Smooth muscle cell (in vitro differentiated cells): ENCODE results near the gene HIPK2. TPM values are rescaled to one million over a fixed set of nuclear protein-coding genes. Genes with fewer than 3 reads are reported as not detected.

Source experiments
- DNase-seq: peaks from one replicate; lab custom pipeline; 2025; ENCODE audit not compliant: unreplicated experiment; lab: John Stamatoyannopoulos, UW
- H2AFZ ChIP-seq: fragments of 200-600 bp; sonication (generic); 2 replicates; pipeline ENCODE4 v1.6.0; 2016; ENCODE audit warnings: antibody characterized with exemption, low read depth, mild to moderate bottlenecking
- H3F3A ChIP-seq: fragments of 200-600 bp; sonication (generic); 2 replicates; pipeline ENCODE4 v1.6.0; 2017; ENCODE audit warnings: antibody characterized with exemption, low read depth
- H3K27ac ChIP-seq: fragments of 200-600 bp; sonication (generic); 2 replicates; pipeline ENCODE4 v1.5.1; 2016; ENCODE audit warnings: low read depth, mild to moderate bottlenecking
- H3K27me3 ChIP-seq: fragments of 200-600 bp; sonication (generic); 2 replicates; pipeline ENCODE4 v1.6.1; 2016; ENCODE audit warnings: low read depth, mild to moderate bottlenecking
- H3K36me3 ChIP-seq: fragments of 200-600 bp; sonication (generic); 2 replicates; pipeline ENCODE4 v1.5.1; 2016; ENCODE audit warnings: low read depth
- H3K4me1 ChIP-seq: fragments of 200-600 bp; sonication (generic); 2 replicates; pipeline ENCODE4 v1.5.1; 2016; ENCODE audit warnings: low read depth
- H3K4me2 ChIP-seq: fragments of 200-600 bp; sonication (generic); 2 replicates; pipeline ENCODE4 v1.6.0; 2016; ENCODE audit warnings: mild to moderate bottlenecking
- H3K4me3 ChIP-seq: fragments of 200-600 bp; sonication (generic); 2 replicates; pipeline ENCODE4 v1.5.1; 2016; ENCODE audit warnings: mild to moderate bottlenecking
- H3K79me2 ChIP-seq: fragments of 200-600 bp; sonication (generic); 2 replicates; pipeline ENCODE4 v1.6.0; 2016; ENCODE audit warnings: low read depth, mild to moderate bottlenecking
- H3K9ac ChIP-seq: fragments of 200-600 bp; sonication (generic); 2 replicates; pipeline ENCODE4 v1.6.0; 2016; ENCODE audit warnings: low read depth
- H3K9me3 ChIP-seq: fragments of 200-600 bp; sonication (generic); replicated peaks from 2 replicates; pipeline ENCODE4 v1.5.1; 2016; ENCODE audit warnings: low read depth
- H4K20me1 ChIP-seq: fragments of 200-600 bp; sonication (generic); 2 replicates; pipeline ENCODE4 v1.6.0; 2016; ENCODE audit warnings: low read depth
- CTCF ChIP-seq: fragments of 200-600 bp; sonication (generic); IDR thresholded peaks from 2 replicates; pipeline ENCODE4 v1.5.1; 2017; ENCODE audit warnings: borderline replicate concordance, mild to moderate bottlenecking, antibody characterized with exemption; ENCODE audit not compliant: insufficient read depth, poor library complexity, severe bottlenecking
- WGBS: methylation state at CpG from one replicate; pipeline ENCODE4 v1.1.7; 2016; ENCODE audit warnings: low lambda C conversion rate; 5-methylcytosine and 5-hydroxymethylcytosine counted together
- polyA plus RNA-seq: library from polyadenylated mRNA; unstranded; fragments of >200 nt; fragmentation: Nextera tagmentation; extraction: Ambion mirVana; gene quantifications from 2 replicates; pipeline ENCODE4 v1.2.1, GENCODE V29; 2016
- total RNA-seq: library from RNA; depleted of rRNA; stranded (reverse); fragments of >200 nt; gene quantifications from 2 replicates; pipeline ENCODE4 v1.2.3, GENCODE V29; 2014

The HIPK2 gene
- total and polyA plus RNA-seq, 2 experiments from 2014 or later = 3.0 to 11.2 TPM

GRCh38 chr7:139641337-139641992, 136.3 kb downstream of the HIPK2 start:
- no peaks in the 10 kb centered on the region for H3F3A ChIP-seq
- H3K36me3 ChIP-seq = no peaks in the 10 kb centered on the region
- H3K27me3 ChIP-seq = no peaks in the 10 kb centered on the region
- TF ChIP-seq CTCF = no peak
- no peak overlapping the region for H3K4me3 ChIP-seq
- peaks cover 82% of the 10 kb centered on the region for H4K20me1 ChIP-seq
- no peaks in the 10 kb centered on the region for H3K9me3 ChIP-seq
- no peaks in the 10 kb centered on the region for H3K4me1 ChIP-seq
- 96% methylated on average over 14 of the region's 14 CpGs for WGBS
- no peak overlapping the region for H3K4me2 ChIP-seq
- DNase-seq = no peak
- no peak overlapping the region for H3K9ac ChIP-seq
- H3K27ac ChIP-seq = no peak overlapping the region
- no peaks in the 10 kb centered on the region for H3K79me2 ChIP-seq
- H2AFZ ChIP-seq = no peak overlapping the region

GRCh38 chr7:139640681-139641080, 137.1 kb downstream of the HIPK2 start:
- no peaks in the 10 kb centered on the region for H3K79me2 ChIP-seq
- H3K9ac ChIP-seq = no peak overlapping the region
- no peaks in the 10 kb centered on the region for H3K4me1 ChIP-seq
- no peaks in the 10 kb centered on the region for H3K27me3 ChIP-seq
- H3K4me3 ChIP-seq = no peak overlapping the region
- peaks cover 74% of the 10 kb centered on the region for H4K20me1 ChIP-seq
- no peaks in the 10 kb centered on the region for H3K9me3 ChIP-seq
- H2AFZ ChIP-seq = no peak overlapping the region
- DNase-seq = no peak
- no peak for TF ChIP-seq CTCF
- WGBS = 85% methylated on average over 2 of the region's 2 CpGs
- no peak overlapping the region for H3K27ac ChIP-seq
- H3F3A ChIP-seq = no peaks in the 10 kb centered on the region
- H3K36me3 ChIP-seq = no peaks in the 10 kb centered on the region
- H3K4me2 ChIP-seq = no peak overlapping the region

- Histone ChIP-seq H3K36me3 (no peaks in the 10 kb centered on the region), H3K27ac (no peak overlapping the region), H3K4me1 (no peaks in the 10 kb centered on the region), H3K9me3 (no peaks in the 10 kb centered on the region), H3K27me3 (no peaks in the 10 kb centered on the region), H3K79me2 (no peaks in the 10 kb centered on the region), H3F3A (no peaks in the 10 kb centered on the region), H3K4me2 (no peak overlapping the region), H2AFZ (no peak overlapping the region), H3K9ac (no peak overlapping the region), H4K20me1 (peaks cover 63% of the 10 kb centered on the region), H3K4me3 (no peak overlapping the region)
- 95% methylated on average over 6 of the region's 6 CpGs for WGBS
- no peak for DNase-seq
- TF ChIP-seq CTCF = no peak
Observed at GRCh38 chr7:139639563-139639962, 138.2 kb downstream of the HIPK2 start.
